Spleen (tissue), 7 donors: ENCODE data around the gene ANXA4.

ENCODE experiments used
- POLR2A ChIP-seq, 3 donors: fragments of 450-650 bp; IDR thresholded peaks; one replicate each; pipeline ENCODE4 v1.5.1; 2017; ENCODE audit warnings: antibody characterized with exemption in 3 of 3, mild to moderate bottlenecking in 1 of 3
- TF ChIP-seq, protein P1 (sequence below), 11 experiments: fragments of 200-600 bp in 7 of 11; fragments of 450-650 bp in 4 of 11; sonication (generic) in 4 of 11; IDR thresholded peaks in 8 of 11; conservative IDR thresholded peaks in 3 of 11; 1 replicate in 7 of 11; 2 replicates in 4 of 11; pipeline versions ENCODE4 v1.4.0 to v1.8.0; 2016 to 2021; ENCODE audit warnings: antibody characterized with exemption in 11 of 11, inconsistent platforms in 4 of 11, mild to moderate bottlenecking in 1 of 11
- donor health status: DM: no; HTN: no; CAD: no; lungs with moderate emphysema.
- donor health status: DM: no; HTN: no; CAD: no.
- donor health status: DM: no; HTN: no; CAD: no.

DNA sequence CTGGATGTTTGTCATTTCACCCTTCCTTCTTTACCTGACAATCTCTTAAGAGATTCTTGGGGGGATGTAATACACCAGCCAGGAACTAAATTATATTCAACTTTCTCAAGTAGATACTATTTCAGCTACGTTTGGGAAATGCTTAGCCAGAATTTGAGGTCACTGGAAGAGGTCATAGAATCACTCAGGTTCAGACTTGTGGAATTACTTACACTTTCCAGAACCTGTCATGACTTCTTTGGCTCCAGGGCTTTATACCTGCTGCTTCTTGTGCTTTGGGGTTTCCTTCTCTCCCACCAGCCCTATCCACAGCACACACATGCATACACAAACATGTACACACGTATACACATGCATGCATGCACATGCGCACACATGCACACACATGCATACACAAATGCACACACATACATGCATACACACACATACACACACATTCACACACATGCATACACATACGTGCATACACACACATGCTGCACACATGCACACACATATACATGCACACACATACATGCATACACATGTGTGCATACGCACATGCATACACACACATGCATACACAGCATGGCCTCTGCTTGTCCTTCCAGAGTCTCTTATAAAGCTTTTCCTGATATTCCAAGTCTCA is 23.5 kb upstream of the ANXA4 start:
- TF ChIP-seq POLR2A (IDR thresholded peaks at IDR 0.05) = no peak
- TF ChIP-seq, protein P1, sequence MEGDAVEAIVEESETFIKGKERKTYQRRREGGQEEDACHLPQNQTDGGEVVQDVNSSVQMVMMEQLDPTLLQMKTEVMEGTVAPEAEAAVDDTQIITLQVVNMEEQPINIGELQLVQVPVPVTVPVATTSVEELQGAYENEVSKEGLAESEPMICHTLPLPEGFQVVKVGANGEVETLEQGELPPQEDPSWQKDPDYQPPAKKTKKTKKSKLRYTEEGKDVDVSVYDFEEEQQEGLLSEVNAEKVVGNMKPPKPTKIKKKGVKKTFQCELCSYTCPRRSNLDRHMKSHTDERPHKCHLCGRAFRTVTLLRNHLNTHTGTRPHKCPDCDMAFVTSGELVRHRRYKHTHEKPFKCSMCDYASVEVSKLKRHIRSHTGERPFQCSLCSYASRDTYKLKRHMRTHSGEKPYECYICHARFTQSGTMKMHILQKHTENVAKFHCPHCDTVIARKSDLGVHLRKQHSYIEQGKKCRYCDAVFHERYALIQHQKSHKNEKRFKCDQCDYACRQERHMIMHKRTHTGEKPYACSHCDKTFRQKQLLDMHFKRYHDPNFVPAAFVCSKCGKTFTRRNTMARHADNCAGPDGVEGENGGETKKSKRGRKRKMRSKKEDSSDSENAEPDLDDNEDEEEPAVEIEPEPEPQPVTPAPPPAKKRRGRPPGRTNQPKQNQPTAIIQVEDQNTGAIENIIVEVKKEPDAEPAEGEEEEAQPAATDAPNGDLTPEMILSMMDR (IDR thresholded peaks at IDR 0.05 in 8 of 11, conservative IDR thresholded peaks at IDR 0.05 in 3 of 11) = no peak
